ENCODE data around the gene CLPTM1L. TPM values are rescaled to one million over a fixed set of nuclear protein-coding genes. Genes with fewer than 3 reads are reported as not detected.
"Not testable (repeated sequence)": the region's sequence is repeated elsewhere in the genome, so short reads cannot be mapped to it uniquely, and the experiment has no call there.

CLPTM1L gene
- total RNA-seq, 1 donor = 108 TPM

DNA sequence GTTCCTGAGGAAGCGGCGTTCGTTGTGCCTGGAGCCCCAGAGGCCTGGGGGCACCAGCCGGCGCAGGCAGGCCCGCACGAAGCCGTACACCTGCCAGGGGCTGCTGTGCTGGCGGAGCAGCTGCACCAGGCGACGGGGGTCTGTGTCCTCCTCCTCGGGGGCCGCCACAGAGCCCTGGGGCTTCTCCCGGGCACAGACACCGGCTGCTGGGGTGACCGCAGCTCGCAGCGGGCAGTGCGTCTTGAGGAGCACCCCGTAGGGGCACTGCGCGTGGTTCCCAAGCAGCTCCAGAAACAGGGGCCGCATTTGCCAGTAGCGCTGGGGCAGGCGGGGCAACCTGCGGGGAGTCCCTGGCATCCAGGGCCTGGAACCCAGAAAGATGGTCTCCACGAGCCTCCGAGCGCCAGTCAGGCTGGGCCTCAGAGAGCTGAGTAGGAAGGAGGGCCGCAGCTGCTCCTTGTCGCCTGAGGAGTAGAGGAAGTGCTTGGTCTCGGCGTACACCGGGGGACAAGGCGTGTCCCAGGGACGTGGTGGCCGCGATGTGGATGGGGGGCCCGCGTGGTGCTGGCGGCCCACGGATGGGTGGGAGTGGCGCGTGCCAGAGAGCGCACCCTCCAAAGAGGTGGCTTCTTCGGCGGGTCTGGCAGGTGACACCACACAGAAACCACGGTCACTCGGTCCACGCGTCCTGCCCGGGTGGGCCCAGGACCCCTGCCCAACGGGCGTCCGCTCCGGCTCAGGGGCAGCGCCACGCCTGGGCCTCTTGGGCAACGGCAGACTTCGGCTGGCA, 51.3 kb downstream of the CLPTM1L start:
- TF ChIP-seq, protein P1, sequence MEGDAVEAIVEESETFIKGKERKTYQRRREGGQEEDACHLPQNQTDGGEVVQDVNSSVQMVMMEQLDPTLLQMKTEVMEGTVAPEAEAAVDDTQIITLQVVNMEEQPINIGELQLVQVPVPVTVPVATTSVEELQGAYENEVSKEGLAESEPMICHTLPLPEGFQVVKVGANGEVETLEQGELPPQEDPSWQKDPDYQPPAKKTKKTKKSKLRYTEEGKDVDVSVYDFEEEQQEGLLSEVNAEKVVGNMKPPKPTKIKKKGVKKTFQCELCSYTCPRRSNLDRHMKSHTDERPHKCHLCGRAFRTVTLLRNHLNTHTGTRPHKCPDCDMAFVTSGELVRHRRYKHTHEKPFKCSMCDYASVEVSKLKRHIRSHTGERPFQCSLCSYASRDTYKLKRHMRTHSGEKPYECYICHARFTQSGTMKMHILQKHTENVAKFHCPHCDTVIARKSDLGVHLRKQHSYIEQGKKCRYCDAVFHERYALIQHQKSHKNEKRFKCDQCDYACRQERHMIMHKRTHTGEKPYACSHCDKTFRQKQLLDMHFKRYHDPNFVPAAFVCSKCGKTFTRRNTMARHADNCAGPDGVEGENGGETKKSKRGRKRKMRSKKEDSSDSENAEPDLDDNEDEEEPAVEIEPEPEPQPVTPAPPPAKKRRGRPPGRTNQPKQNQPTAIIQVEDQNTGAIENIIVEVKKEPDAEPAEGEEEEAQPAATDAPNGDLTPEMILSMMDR (IDR thresholded peaks at IDR 0.05; ENCODE audit: insufficient read depth, low read length) = no peak
- DNase-seq (ENCODE audit: low read depth) = no peak
- H3K4me3 ChIP-seq (ENCODE audit: low read depth, low read length) = no peak overlapping the region

DNA sequence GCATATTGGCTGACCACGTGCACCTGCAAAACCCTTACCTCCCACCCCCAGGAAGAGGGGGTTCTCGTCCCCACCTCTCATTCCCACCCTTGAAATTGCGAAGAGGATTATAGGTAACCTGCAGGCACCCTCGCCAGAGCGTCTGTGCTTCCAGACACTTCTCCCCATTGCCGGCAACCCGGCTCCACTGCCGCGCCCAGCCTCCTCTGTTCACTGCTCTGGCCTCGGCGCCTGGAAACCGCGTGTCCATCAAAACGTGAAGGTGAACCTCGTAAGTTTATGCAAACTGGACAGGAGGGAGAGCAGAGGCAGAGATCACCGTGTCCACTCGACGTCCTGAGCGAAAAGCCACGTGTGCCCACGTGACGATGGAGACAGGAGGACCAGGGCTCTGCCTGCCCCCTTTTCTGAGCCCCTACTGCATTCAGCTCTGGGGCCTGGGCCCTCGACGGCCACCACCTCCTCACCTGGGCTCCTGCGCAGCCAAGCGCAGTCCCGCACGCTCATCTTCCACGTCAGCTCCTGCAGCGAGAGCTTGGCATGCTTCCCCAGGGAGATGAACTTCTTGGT, 52.0 kb downstream of the CLPTM1L start:
- H3K4me3 ChIP-seq (ENCODE audit: low read depth, low read length) = no peak overlapping the region
- no peak for DNase-seq (ENCODE audit: low read depth)
- TF ChIP-seq, protein P1 (IDR thresholded peaks at IDR 0.05; ENCODE audit: insufficient read depth, low read length) = no peak

DNA sequence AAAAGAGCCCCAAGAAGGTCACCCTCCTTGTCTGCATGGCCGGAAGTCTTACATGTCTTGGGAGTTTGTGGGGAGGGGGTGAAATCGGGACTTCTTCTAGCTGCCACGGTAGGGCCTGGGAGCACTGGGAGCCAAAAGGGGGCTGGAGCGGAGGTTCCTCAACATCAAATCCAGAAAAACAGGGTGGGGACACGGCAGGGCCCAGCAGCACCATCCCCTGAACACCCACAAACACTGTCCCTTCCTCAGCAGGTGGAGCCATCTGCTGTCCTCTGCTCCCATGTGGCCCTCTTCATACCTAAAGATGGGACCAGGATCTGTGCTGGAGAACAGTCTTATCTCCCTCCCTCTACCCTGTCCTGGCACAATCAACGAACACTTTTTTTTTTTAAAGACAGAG, 52.8 kb downstream of the CLPTM1L start:
- TF ChIP-seq, protein P1 (IDR thresholded peaks at IDR 0.05; ENCODE audit: insufficient read depth, low read length) = no peak
- DNase-seq (ENCODE audit: low read depth) = no peak
- H3K4me3 ChIP-seq (ENCODE audit: low read depth, low read length) = no peak overlapping the region

DNA sequence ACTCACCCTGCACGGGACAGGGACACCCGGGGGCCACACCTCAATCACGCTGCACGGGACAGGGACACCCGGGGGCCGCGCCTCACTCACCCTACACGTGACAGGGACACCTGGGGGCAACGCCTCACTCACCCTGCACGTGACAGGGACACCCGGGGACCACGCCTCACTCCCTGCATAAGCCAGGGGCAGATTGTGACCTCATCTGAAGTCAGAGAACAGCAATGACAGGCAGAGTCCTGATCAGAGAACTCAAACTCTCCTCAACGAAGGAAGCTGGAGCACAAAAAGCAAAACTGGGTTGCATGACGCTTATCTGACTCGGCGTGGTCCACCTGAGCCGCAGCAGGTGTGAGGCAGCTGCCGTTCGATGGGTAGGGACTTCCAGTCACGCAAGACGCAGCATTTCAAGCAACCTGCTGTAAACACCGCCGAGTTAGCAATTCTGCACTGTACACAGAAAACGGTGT, 53.3 kb downstream of the CLPTM1L start:
- TF ChIP-seq, protein P1 (IDR thresholded peaks at IDR 0.05; ENCODE audit: insufficient read depth, low read length) = no peak
- H3K4me3 ChIP-seq (ENCODE audit: low read depth, low read length) = no peak overlapping the region
- no peak for DNase-seq (ENCODE audit: low read depth)

DNA sequence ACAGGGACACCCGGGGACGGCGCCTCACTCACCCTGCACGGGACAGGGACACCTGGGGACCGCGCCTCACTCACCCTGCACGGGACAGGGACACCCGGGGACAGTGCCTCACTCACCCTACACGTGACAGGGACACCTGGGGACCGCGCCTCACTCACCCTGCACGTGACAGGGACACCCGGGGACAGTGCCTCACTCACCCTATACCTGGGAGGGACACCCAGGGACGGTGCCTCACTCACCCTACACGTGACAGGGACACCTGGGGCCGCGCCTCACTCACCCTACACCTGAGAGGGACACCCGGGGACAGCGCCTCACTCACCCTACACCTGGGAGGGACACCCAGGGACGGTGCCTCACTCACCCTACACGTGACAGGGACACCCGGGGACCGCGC, 53.9 kb downstream of the CLPTM1L start:
- not testable (repeated sequence) for DNase-seq (ENCODE audit: low read depth); H3K4me3 ChIP-seq (ENCODE audit: low read depth, low read length)

DNA sequence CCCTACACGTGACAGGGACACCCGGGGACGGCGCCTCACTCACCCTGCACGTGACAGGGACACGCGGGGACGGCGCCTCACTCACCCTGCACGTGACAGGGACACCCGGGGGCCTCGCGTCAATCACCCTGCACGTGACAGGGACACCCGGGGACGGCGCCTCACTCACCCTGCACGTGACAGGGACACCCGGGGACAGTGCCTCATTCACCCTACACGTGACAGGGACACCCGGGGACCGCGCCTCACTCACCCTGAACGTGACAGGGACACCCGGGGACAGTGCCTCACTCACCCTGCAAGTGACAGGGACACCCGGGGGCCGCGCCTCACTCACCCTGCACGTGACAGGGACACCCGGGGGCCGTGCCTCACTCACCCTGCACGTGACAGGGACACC, 55.3 kb downstream of the CLPTM1L start:
- DNase-seq (ENCODE audit: low read depth) = not testable (repeated sequence)

DNA sequence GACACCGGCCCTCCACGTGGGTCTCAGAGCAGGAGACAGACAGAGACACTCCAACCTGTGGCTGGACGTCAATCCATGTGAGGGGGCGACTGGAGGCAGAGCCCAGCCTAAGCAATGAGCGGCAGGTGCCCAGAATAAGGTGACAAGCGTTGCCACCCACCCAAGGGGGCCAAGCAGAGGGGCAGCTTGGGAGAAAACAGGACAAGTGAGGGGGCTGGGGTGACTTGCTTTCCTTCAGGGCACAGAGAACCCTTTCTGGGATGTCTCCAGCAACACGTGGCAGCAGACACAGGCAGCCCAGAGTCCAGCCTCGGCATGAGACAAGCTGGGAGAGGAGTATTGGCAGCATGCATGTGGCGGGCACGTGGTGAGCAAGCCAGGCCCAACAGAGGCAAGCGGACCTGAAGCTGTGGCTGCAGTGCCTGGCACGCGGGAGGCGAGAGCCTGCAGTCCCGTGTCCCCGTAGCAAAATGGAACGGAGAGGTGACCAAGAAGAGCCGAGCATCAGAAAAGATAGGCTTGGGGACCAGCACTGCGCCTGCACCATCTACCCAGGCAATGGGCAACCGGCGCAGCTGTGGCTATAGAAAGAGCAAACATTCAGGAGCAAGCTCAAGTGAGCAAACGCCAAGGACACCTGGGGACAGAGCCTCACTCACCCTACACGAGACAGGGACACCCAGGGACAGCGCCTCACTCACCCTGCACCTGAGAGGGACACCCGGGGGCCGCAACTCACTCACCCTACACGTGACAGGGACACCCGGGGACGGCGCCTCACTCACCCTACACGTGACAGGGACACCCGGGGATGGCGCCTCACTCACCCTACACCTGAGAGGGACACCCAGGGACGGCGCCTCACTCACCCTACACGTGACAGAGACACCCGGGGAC, 56.2 kb downstream of the CLPTM1L start:
- H3K4me3 ChIP-seq (ENCODE audit: low read depth, low read length) = no peak overlapping the region
- no peak for DNase-seq (ENCODE audit: low read depth)
- TF ChIP-seq, protein P1 (IDR thresholded peaks at IDR 0.05; ENCODE audit: insufficient read depth, low read length) = no peak

More for the DNA sequence above, 55.3 kb downstream of the CLPTM1L start:
- not testable (repeated sequence) for H3K4me3 ChIP-seq (ENCODE audit: low read depth, low read length)
